Spleen (tissue), 11 donors: Measurements from ENCODE around the gene CLEC3B. TPM values are rescaled to one million over a fixed set of nuclear protein-coding genes. Genes with fewer than 3 reads are reported as not detected.

ENCODE experiments used
- DNase-seq: peaks from one replicate; pipeline ENCODE4 v3.0.0-alpha.2; 2020
- H3K27ac ChIP-seq, 8 donors: fragments of 200-600 bp; sonication (generic) in 7 of 8; 1 replicate in 4 of 8; 2 replicates in 4 of 8; pipeline versions ENCODE4 v1.5.0 to v1.8.0; 2016 to 2021; ENCODE audit warnings: inconsistent platforms in 4 of 8, mild to moderate bottlenecking in 4 of 8, moderate library complexity in 1 of 8
- H3K27me3 ChIP-seq, 7 donors: fragments of 200-600 bp; sonication (generic) in 6 of 7; replicated peaks in 1 of 7; 1 replicate in 4 of 7; 2 replicates in 3 of 7; pipeline versions ENCODE4 v1.5.0 to v1.8.0; 2016 to 2021; ENCODE audit warnings: inconsistent platforms in 3 of 7, mild to moderate bottlenecking in 1 of 7
- H3K36me3 ChIP-seq, 6 donors: fragments of 200-600 bp; sonication (generic) in 5 of 6; 1 replicate in 4 of 6; 2 replicates in 2 of 6; pipeline versions ENCODE4 v1.5.0 to v1.8.0; 2016 to 2021; ENCODE audit warnings: inconsistent platforms in 2 of 6
- H3K4me1 ChIP-seq, 6 donors: fragments of 200-600 bp; sonication (generic) in 5 of 6; 1 replicate in 3 of 6; 2 replicates in 3 of 6; pipeline versions ENCODE4 v1.5.0 to v1.8.0; 2016 to 2021; ENCODE audit warnings: inconsistent platforms in 3 of 6
- H3K4me3 ChIP-seq, 8 donors: fragments of 200-600 bp; sonication (generic) in 7 of 8; 1 replicate in 4 of 8; 2 replicates in 4 of 8; pipeline versions ENCODE4 v1.5.0 to v1.8.0; 2016 to 2021; ENCODE audit warnings: inconsistent platforms in 4 of 8, mild to moderate bottlenecking in 4 of 8, moderate library complexity in 2 of 8
- H3K9me3 ChIP-seq, 8 donors: fragments of 200-600 bp; sonication (generic) in 7 of 8; 1 replicate in 4 of 8; 2 replicates in 4 of 8; pipeline versions ENCODE4 v1.5.0 to v1.8.0; 2016 to 2021; ENCODE audit warnings: inconsistent platforms in 4 of 8
- CTCF ChIP-seq, 11 experiments: fragments of 200-600 bp in 7 of 11; fragments of 450-650 bp in 4 of 11; sonication (generic) in 4 of 11; IDR thresholded peaks in 8 of 11; conservative IDR thresholded peaks in 3 of 11; 1 replicate in 7 of 11; 2 replicates in 4 of 11; pipeline versions ENCODE4 v1.4.0 to v1.8.0; 2016 to 2021; ENCODE audit warnings: antibody characterized with exemption in 11 of 11, inconsistent platforms in 4 of 11, mild to moderate bottlenecking in 1 of 11
- POLR2A ChIP-seq, 3 donors: fragments of 450-650 bp; IDR thresholded peaks; one replicate each; pipeline ENCODE4 v1.5.1; 2017; ENCODE audit warnings: antibody characterized with exemption in 3 of 3, mild to moderate bottlenecking in 1 of 3
- POLR2AphosphoS5 ChIP-seq, 3 donors: sonication (generic); formaldehyde crosslinking; IDR thresholded peaks; one replicate each; pipeline ENCODE4 v1.5.1; 2017; ENCODE audit warnings: antibody characterized with exemption in 3 of 3
- WGBS, 5 donors: extraction: QIAGEN DNeasy Blood & Tissue Kit in 3 of 5; methylation state at CpG; one replicate each; pipeline versions ENCODE4 v1.1.5 to v1.1.7; 2013 to 2018; 5-methylcytosine and 5-hydroxymethylcytosine counted together
- intact Hi-C: fragments of 100-400 bp; cut with DNase I; formaldehyde crosslinking; loops from one replicate; pipeline ENCODE4 v1.15.0; 2023; ENCODE audit warnings: low total_unique reads
- polyA plus RNA-seq, 3 donors: library from polyadenylated mRNA; stranded (reverse); fragments of 200-250 nt; gene quantifications; one replicate each; pipeline ENCODE4 v1.2.1, GENCODE V29; 2013
- total RNA-seq, 7 donors: library from RNA; depleted of rRNA in 3 of 7; stranded (reverse); fragments of >200 nt in 3 of 7; fragmentation: NEBNext Ultra II Directional in 4 of 7; extraction: Animal tissue kit (Norgen Biotek cat#: 25700) in 4 of 7; gene quantifications; one replicate each; pipeline versions ENCODE4 v1.1.0 to v1.2.1, GENCODE V29; 2016 to 2021
- donor health status: healthy with polysubstance abuse.
- donor health status: DM: no; HTN: no; CAD: no; lungs with moderate emphysema.
- donor health status: DM: no; HTN: no; CAD: no.
- donor health status: Bipolar disorder and iron deficiency.
- donor health status: healthy.
- donor health status: DM: no; HTN: no; CAD: no.
- donor health status: DM: yes; HTN: yes; CAD: no.

The CLEC3B gene
- total and polyA plus RNA-seq, 10 donors: 68.6 to 409 (median 280) TPM

- H3K36me3 ChIP-seq: peaks cover 0 to 90% (median 52%) of the 10 kb centered on the region in 6 donors
- no peak overlapping the region for H3K27ac ChIP-seq
- no peaks in the 10 kb centered on the region for H3K27me3 ChIP-seq
- no peak for DNase-seq
- 75 to 88% (median 82%) methylated on average over 3 of the region's 3 CpGs for WGBS, 5 donors
- H3K4me3 ChIP-seq: no peak overlapping the region
- TF ChIP-seq CTCF (IDR thresholded peaks at IDR 0.05 in 8 of 11, conservative IDR thresholded peaks at IDR 0.05 in 3 of 11): no peak
- no peak for TF ChIP-seq POLR2A (IDR thresholded peaks at IDR 0.05)
- TF ChIP-seq POLR2AphosphoS5 (IDR thresholded peaks at IDR 0.05): no peak
- intact Hi-C loops: no loop called here
- H3K9me3 ChIP-seq: no peaks in the 10 kb centered on the region
- peaks cover 0 to 5% (median 1%) of the 10 kb centered on the region in 6 donors for H3K4me1 ChIP-seq
These were observed 29.5 kb upstream of the CLEC3B start for GRCh38 chr3:44996556-44996969.

- Histone ChIP-seq H3K27ac (peak overlapping the region in 7 of 8 donors; percentile 31 to 77 (median 61)), H3K27me3 (no peaks in the 10 kb centered on the region), H3K4me3 (no peak overlapping the region), H3K4me1 (no peaks in the 10 kb centered on the region), H3K36me3 (peaks cover 0 to 100% (median 64%) of the 10 kb centered on the region in 6 donors), H3K9me3 (peaks cover 0 to 8% (median 1%) of the 10 kb centered on the region in 8 donors)
- WGBS, 5 donors: 79 to 89% (median 86%) methylated on average over 2 of the region's 2 CpGs
- DNase-seq: no peak
- no peak for TF ChIP-seq POLR2A (IDR thresholded peaks at IDR 0.05)
- no peak for TF ChIP-seq CTCF (IDR thresholded peaks at IDR 0.05 in 8 of 11, conservative IDR thresholded peaks at IDR 0.05 in 3 of 11)
- no peak for TF ChIP-seq POLR2AphosphoS5 (IDR thresholded peaks at IDR 0.05)
- intact Hi-C loops: no loop called here
These were observed 26.3 kb upstream of the CLEC3B start for GRCh38 chr3:44999782-45000181.

GRCh38 chr3:45000823-45001222, 25.3 kb upstream of the CLEC3B start:
- Histone ChIP-seq H3K36me3 (peaks cover 0 to 100% (median 61%) of the 10 kb centered on the region in 6 donors), H3K9me3 (peaks cover 0 to 12% (median 4%) of the 10 kb centered on the region in 8 donors), H3K4me1 (peaks cover 0 to 8% (median 4%) of the 10 kb centered on the region in 6 donors), H3K27me3 (no peaks in the 10 kb centered on the region), H3K4me3 (no peak overlapping the region), H3K27ac (peak overlapping the region; percentile 14 to 77 (median 58))
- 74 to 91% (median 80%) methylated on average over 4 of the region's 4 CpGs for WGBS, 5 donors
- DNase-seq: no peak
- peak in 1 of 3 donors; percentile 22 for TF ChIP-seq POLR2A (IDR thresholded peaks at IDR 0.05)
- peak; percentile 18 to 81 (median 79) for TF ChIP-seq POLR2AphosphoS5 (IDR thresholded peaks at IDR 0.05)
- TF ChIP-seq CTCF (IDR thresholded peaks at IDR 0.05 in 8 of 11, conservative IDR thresholded peaks at IDR 0.05 in 3 of 11): no peak
- intact Hi-C loops: no loop called here

- H3K4me3 ChIP-seq: no peak overlapping the region
- peaks cover 0 to 12% (median 4%) of the 10 kb centered on the region in 8 donors for H3K9me3 ChIP-seq
- H3K4me1 ChIP-seq: peaks cover 0 to 13% (median 5%) of the 10 kb centered on the region in 6 donors
- WGBS, 5 donors: 95 to 98% (median 97%) methylated on average over 3 of the region's 3 CpGs
- peak overlapping the region in 1 of 8 donors; percentile 74 for H3K27ac ChIP-seq
- no peak for DNase-seq
- H3K27me3 ChIP-seq: no peaks in the 10 kb centered on the region
- intact Hi-C loops: no loop called here
- TF ChIP-seq POLR2A (IDR thresholded peaks at IDR 0.05) (no peak), CTCF (IDR thresholded peaks at IDR 0.05 in 8 of 11, conservative IDR thresholded peaks at IDR 0.05 in 3 of 11) (no peak), POLR2AphosphoS5 (IDR thresholded peaks at IDR 0.05) (no peak)
- H3K36me3 ChIP-seq: peaks cover 0 to 98% (median 58%) of the 10 kb centered on the region in 6 donors
These were observed 24.4 kb upstream of the CLEC3B start for GRCh38 chr3:45001738-45002137.
